GM23338 (cell line): ENCODE results near the gene IWS1. TPM values are rescaled to one million over a fixed set of nuclear protein-coding genes. Genes with fewer than 3 reads are reported as not detected.
A peak's percentile ranks its signal among the peaks of the same experiment; 100 is the strongest.

Source experiments
- ATAC-seq: fragments of 200-7000 bp; cut with Tn5 transposase; 3 replicates; pipeline ENCODE4 v1.9.1; 2020
- DNase-seq: peaks from one replicate; pipeline ENCODE4 v3.0.0-alpha.2; 2015; ENCODE audit warnings: low spot score
- H2AFZ ChIP-seq: fragments of 200-600 bp; sonication (generic); 2 replicates; pipeline ENCODE4 v1.8.0; 2016; ENCODE audit warnings: antibody characterized with exemption, mild to moderate bottlenecking, moderate library complexity
- H3F3A ChIP-seq: fragments of 200-600 bp; sonication (generic); replicated peaks from 2 replicates; pipeline ENCODE4 v1.8.0; 2017; ENCODE audit warnings: antibody characterized with exemption, mixed run types, low read depth
- H3K27ac ChIP-seq: fragments of 200-600 bp; sonication (generic); 2 replicates; pipeline ENCODE4 v1.6.1; 2016; ENCODE audit warnings: low read depth
- H3K27me3 ChIP-seq: fragments of 200-600 bp; sonication (generic); 2 replicates; pipeline ENCODE4 v1.8.0; 2016; ENCODE audit warnings: mild to moderate bottlenecking, mixed run types, moderate library complexity; ENCODE audit not compliant: insufficient read depth
- H3K36me3 ChIP-seq: fragments of 200-600 bp; sonication (generic); 2 replicates; pipeline ENCODE4 v1.8.0; 2016; ENCODE audit warnings: mild to moderate bottlenecking; ENCODE audit not compliant: insufficient read depth
- H3K4me1 ChIP-seq: fragments of 200-600 bp; sonication (generic); 2 replicates; pipeline ENCODE4 v1.8.0; 2016; ENCODE audit warnings: mild to moderate bottlenecking, moderate library complexity; ENCODE audit not compliant: insufficient read depth
- H3K4me2 ChIP-seq: fragments of 200-600 bp; sonication (generic); 2 replicates; pipeline ENCODE4 v1.7.1; 2017; ENCODE audit warnings: mixed run types
- H3K4me3 ChIP-seq: fragments of 200-600 bp; sonication (generic); 2 replicates; pipeline ENCODE4 v1.6.1; 2016; ENCODE audit warnings: mixed run types
- H3K79me2 ChIP-seq: fragments of 200-600 bp; sonication (generic); replicated peaks from 2 replicates; pipeline ENCODE4 v1.8.0; 2017; ENCODE audit warnings: mild to moderate bottlenecking; ENCODE audit not compliant: insufficient read depth
- H3K9me2 ChIP-seq: fragments of 200-600 bp; sonication (generic); 2 replicates; pipeline ENCODE4 v1.8.0; 2017; ENCODE audit not compliant: insufficient read depth
- H4K20me1 ChIP-seq: fragments of 200-600 bp; sonication (generic); replicated peaks from 2 replicates; pipeline ENCODE4 v1.8.0; 2017; ENCODE audit warnings: mild to moderate bottlenecking; ENCODE audit not compliant: insufficient read depth
- H3K27ac Mint-ChIP-seq: 2 replicates; pipeline ENCODE4 v1.8.0; 2020; ENCODE audit warnings: inconsistent platforms, mild to moderate bottlenecking, moderate library complexity, mixed read lengths
- H3K27me3 Mint-ChIP-seq: 3 replicates; pipeline ENCODE4 v1.8.0; 2022; ENCODE audit warnings: low read depth, mild to moderate bottlenecking, moderate library complexity, mixed read lengths, inconsistent platforms; ENCODE audit not compliant: insufficient read depth, poor library complexity
- H3K36me3 Mint-ChIP-seq: 3 replicates; pipeline ENCODE4 v1.8.0; 2021; ENCODE audit warnings: low read depth, mild to moderate bottlenecking, inconsistent platforms, moderate library complexity, mixed read lengths
- H3K4me1 Mint-ChIP-seq: 3 replicates; pipeline ENCODE4 v1.8.0; 2020; ENCODE audit warnings: mild to moderate bottlenecking, inconsistent platforms, mixed read lengths
- H3K4me3 Mint-ChIP-seq: 3 replicates; pipeline ENCODE4 v1.8.0; 2021; ENCODE audit warnings: moderate library complexity, mild to moderate bottlenecking, inconsistent platforms, mixed read lengths
- H3K9me3 Mint-ChIP-seq: 3 replicates; pipeline ENCODE4 v1.8.0; 2020; ENCODE audit warnings: moderate library complexity, mild to moderate bottlenecking, inconsistent platforms, mixed read lengths
- CREB1 ChIP-seq: fragments of 250-450 bp; sonication (Bioruptor Pico); IDR thresholded peaks from 2 replicates; pipeline ENCODE4 v1.5.0; 2020; ENCODE audit warnings: low read depth, mild to moderate bottlenecking, moderate library complexity
- EZH2 ChIP-seq: fragments of 200-600 bp; sonication (generic); IDR thresholded peaks from one replicate; pipeline ENCODE4 v1.8.0; 2017; ENCODE audit warnings: antibody characterized with exemption, mild to moderate bottlenecking, low read depth; ENCODE audit not compliant: unreplicated experiment
- NANOG ChIP-seq: IDR thresholded peaks from 2 replicates; pipeline ENCODE4 v1.6.1; 2016; ENCODE audit warnings: antibody characterized with exemption, borderline replicate concordance
- POLR2AphosphoS5 ChIP-seq: IDR thresholded peaks from 2 replicates; pipeline ENCODE4 v1.6.1; 2016; ENCODE audit warnings: antibody characterized with exemption, low read depth
- ZNF114 ChIP-seq: fragments of 250-450 bp; sonication (Bioruptor Pico); IDR thresholded peaks from 2 replicates; pipeline ENCODE4 v1.5.0; 2020; ENCODE audit warnings: mild to moderate bottlenecking, moderate library complexity
- polyA plus RNA-seq: library from polyadenylated mRNA; unstranded; fragments of >200 nt; fragmentation: Nextera tagmentation; extraction: Ambion mirVana; gene quantifications from 2 replicates; pipeline ENCODE4 v1.2.1, GENCODE V29; 2016
- total RNA-seq: library from RNA; depleted of rRNA; stranded (reverse); fragments of >200 nt; shearing (Covaris generic); gene quantifications from 2 replicates; pipeline ENCODE4 v1.2.3, GENCODE V29; 2014
- TF ChIP-seq, protein P1 (sequence below): IDR thresholded peaks from 2 replicates; pipeline ENCODE4 v1.6.1; 2016; ENCODE audit warnings: antibody characterized with exemption
- TF ChIP-seq, protein P2 (sequence below): fragments of 250-450 bp; sonication (Bioruptor Pico); IDR thresholded peaks from 2 replicates; pipeline ENCODE4 v1.5.0; 2020; ENCODE audit warnings: mild to moderate bottlenecking, moderate library complexity
- TF ChIP-seq, protein P3 (sequence below): IDR thresholded peaks from one replicate; pipeline ENCODE4 v1.6.1; 2018; ENCODE audit warnings: antibody characterized with exemption; ENCODE audit not compliant: unreplicated experiment
- TF ChIP-seq, protein P4 (sequence below), 2 experiments: fragments of 200-600 bp in 1 of 2; sonication (generic) in 1 of 2; conservative IDR thresholded peaks; 2 replicates each; pipeline versions ENCODE4 v1.5.1 to v1.6.1; 2016 to 2017; ENCODE audit warnings: antibody characterized with exemption in 2 of 2, low read depth in 2 of 2, mild to moderate bottlenecking in 2 of 2, moderate library complexity in 1 of 2

The IWS1 gene
- total and polyA plus RNA-seq, 2 experiments from 2014 or later, result 82.8 to 97.2 TPM

DNA sequence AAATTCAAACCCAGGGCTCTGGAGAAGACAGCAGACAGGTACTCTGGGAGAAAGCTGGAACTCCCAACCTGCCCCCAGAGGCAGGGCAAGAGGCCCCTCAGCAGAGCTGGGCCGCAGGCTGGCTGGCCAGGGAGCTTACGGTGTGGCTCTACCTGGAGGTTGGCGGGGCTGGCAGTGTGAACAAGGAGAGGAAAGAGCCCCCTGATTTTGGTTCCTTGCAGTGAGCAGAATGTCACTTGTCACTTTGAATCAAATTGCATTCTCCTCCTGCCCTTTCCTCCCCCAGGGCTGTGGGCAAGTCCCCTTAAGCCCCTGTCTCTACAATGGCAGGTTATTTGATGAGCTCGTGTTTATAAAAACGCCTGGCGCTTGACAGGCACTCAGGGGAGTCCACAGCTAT, 41.8 kb upstream of the IWS1 start:
- H3K4me1 Mint-ChIP-seq, result peaks cover 10% of the 10 kb centered on the region
- no peak for TF ChIP-seq NANOG

DNA sequence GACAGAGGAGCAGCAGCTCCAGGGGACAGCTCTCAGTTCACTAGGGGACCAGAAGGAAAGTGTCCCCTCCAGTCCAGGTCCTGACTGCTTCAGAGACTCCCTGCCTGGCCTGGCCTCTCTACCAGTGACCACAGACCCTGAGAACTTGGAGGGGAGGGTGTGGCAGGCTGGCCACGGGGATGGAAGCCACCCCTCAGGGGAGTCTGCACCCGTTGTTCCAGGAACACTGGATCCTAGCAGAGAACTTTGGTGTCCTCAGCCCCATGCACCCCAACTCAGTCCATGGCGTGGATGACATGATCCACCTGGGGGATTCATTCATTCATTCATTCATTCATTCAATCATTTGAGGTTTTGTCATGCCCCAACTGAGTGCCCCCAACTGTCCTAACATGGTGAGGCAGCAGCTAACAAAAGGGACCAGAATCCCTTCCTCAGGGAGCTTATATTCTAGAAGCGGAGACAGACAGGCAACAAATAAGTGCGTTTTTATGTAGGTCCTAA, 41.1 kb upstream of the IWS1 start:
- Histone ChIP-seq H2AFZ (no peak overlapping the region), H3K27ac (no peak overlapping the region), H3K4me1 (no peaks in the 10 kb centered on the region; the same call in 1 of the 2 replicates), H3K36me3 (no peaks in the 10 kb centered on the region), H3K9me2 (no peaks in the 10 kb centered on the region), H3K27me3 (no peaks in the 10 kb centered on the region), H3F3A (no peaks in the 10 kb centered on the region), H3K4me3 (no peak overlapping the region), H3K79me2 (no peaks in the 10 kb centered on the region), H3K4me2 (no peak overlapping the region), H4K20me1 (no peaks in the 10 kb centered on the region)
- Mint-ChIP-seq H3K36me3 (no peaks in the 10 kb centered on the region), H3K9me3 (no peaks in the 10 kb centered on the region; the same call in 2 of the 3 replicates), H3K27me3 (peaks cover 8% of the 10 kb centered on the region), H3K4me1 (peaks cover 10% of the 10 kb centered on the region), H3K4me3 (no peak overlapping the region), H3K27ac (no peak overlapping the region)
- ATAC-seq, result no peak
- DNase-seq, result no peak
- TF ChIP-seq POLR2AphosphoS5 (no peak), NANOG (no peak), EZH2 (no peak), CREB1 (CRISPR knock-in tag) (no peak), ZNF114 (no peak)
- TF ChIP-seq, protein P1, sequence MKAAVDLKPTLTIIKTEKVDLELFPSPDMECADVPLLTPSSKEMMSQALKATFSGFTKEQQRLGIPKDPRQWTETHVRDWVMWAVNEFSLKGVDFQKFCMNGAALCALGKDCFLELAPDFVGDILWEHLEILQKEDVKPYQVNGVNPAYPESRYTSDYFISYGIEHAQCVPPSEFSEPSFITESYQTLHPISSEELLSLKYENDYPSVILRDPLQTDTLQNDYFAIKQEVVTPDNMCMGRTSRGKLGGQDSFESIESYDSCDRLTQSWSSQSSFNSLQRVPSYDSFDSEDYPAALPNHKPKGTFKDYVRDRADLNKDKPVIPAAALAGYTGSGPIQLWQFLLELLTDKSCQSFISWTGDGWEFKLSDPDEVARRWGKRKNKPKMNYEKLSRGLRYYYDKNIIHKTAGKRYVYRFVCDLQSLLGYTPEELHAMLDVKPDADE, result no peak
- TF ChIP-seq, protein P2, sequence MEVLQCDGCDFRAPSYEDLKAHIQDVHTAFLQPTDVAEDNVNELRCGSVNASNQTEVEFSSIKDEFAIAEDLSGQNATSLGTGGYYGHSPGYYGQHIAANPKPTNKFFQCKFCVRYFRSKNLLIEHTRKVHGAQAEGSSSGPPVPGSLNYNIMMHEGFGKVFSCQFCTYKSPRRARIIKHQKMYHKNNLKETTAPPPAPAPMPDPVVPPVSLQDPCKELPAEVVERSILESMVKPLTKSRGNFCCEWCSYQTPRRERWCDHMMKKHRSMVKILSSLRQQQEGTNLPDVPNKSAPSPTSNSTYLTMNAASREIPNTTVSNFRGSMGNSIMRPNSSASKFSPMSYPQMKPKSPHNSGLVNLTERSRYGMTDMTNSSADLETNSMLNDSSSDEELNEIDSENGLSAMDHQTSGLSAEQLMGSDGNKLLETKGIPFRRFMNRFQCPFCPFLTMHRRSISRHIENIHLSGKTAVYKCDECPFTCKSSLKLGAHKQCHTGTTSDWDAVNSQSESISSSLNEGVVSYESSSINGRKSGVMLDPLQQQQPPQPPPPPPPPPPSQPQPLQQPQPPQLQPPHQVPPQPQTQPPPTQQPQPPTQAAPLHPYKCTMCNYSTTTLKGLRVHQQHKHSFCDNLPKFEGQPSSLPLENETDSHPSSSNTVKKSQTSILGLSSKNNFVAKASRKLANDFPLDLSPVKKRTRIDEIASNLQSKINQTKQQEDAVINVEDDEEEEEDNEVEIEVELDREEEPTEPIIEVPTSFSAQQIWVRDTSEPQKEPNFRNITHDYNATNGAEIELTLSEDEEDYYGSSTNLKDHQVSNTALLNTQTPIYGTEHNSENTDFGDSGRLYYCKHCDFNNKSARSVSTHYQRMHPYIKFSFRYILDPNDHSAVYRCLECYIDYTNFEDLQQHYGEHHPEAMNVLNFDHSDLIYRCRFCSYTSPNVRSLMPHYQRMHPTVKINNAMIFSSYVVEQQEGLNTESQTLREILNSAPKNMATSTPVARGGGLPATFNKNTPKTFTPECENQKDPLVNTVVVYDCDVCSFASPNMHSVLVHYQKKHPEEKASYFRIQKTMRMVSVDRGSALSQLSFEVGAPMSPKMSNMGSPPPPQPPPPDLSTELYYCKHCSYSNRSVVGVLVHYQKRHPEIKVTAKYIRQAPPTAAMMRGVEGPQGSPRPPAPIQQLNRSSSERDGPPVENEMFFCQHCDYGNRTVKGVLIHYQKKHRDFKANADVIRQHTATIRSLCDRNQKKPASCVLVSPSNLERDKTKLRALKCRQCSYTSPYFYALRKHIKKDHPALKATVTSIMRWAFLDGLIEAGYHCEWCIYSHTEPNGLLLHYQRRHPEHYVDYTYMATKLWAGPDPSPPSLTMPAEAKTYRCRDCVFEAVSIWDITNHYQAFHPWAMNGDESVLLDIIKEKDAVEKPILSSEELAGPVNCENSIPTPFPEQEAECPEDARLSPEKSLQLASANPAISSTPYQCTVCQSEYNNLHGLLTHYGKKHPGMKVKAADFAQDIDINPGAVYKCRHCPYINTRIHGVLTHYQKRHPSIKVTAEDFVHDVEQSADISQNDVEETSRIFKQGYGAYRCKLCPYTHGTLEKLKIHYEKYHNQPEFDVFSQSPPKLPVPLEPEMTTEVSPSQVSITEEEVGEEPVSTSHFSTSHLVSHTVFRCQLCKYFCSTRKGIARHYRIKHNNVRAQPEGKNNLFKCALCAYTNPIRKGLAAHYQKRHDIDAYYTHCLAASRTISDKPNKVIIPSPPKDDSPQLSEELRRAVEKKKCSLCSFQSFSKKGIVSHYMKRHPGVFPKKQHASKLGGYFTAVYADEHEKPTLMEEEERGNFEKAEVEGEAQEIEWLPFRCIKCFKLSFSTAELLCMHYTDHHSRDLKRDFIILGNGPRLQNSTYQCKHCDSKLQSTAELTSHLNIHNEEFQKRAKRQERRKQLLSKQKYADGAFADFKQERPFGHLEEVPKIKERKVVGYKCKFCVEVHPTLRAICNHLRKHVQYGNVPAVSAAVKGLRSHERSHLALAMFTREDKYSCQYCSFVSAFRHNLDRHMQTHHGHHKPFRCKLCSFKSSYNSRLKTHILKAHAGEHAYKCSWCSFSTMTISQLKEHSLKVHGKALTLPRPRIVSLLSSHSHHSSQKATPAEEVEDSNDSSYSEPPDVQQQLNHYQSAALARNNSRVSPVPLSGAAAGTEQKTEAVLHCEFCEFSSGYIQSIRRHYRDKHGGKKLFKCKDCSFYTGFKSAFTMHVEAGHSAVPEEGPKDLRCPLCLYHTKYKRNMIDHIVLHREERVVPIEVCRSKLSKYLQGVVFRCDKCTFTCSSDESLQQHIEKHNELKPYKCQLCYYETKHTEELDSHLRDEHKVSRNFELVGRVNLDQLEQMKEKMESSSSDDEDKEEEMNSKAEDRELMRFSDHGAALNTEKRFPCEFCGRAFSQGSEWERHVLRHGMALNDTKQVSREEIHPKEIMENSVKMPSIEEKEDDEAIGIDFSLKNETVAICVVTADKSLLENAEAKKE (CRISPR knock-in tag), result no peak
- TF ChIP-seq, protein P3, sequence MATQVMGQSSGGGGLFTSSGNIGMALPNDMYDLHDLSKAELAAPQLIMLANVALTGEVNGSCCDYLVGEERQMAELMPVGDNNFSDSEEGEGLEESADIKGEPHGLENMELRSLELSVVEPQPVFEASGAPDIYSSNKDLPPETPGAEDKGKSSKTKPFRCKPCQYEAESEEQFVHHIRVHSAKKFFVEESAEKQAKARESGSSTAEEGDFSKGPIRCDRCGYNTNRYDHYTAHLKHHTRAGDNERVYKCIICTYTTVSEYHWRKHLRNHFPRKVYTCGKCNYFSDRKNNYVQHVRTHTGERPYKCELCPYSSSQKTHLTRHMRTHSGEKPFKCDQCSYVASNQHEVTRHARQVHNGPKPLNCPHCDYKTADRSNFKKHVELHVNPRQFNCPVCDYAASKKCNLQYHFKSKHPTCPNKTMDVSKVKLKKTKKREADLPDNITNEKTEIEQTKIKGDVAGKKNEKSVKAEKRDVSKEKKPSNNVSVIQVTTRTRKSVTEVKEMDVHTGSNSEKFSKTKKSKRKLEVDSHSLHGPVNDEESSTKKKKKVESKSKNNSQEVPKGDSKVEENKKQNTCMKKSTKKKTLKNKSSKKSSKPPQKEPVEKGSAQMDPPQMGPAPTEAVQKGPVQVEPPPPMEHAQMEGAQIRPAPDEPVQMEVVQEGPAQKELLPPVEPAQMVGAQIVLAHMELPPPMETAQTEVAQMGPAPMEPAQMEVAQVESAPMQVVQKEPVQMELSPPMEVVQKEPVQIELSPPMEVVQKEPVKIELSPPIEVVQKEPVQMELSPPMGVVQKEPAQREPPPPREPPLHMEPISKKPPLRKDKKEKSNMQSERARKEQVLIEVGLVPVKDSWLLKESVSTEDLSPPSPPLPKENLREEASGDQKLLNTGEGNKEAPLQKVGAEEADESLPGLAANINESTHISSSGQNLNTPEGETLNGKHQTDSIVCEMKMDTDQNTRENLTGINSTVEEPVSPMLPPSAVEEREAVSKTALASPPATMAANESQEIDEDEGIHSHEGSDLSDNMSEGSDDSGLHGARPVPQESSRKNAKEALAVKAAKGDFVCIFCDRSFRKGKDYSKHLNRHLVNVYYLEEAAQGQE, result no peak
- TF ChIP-seq, protein P4, sequence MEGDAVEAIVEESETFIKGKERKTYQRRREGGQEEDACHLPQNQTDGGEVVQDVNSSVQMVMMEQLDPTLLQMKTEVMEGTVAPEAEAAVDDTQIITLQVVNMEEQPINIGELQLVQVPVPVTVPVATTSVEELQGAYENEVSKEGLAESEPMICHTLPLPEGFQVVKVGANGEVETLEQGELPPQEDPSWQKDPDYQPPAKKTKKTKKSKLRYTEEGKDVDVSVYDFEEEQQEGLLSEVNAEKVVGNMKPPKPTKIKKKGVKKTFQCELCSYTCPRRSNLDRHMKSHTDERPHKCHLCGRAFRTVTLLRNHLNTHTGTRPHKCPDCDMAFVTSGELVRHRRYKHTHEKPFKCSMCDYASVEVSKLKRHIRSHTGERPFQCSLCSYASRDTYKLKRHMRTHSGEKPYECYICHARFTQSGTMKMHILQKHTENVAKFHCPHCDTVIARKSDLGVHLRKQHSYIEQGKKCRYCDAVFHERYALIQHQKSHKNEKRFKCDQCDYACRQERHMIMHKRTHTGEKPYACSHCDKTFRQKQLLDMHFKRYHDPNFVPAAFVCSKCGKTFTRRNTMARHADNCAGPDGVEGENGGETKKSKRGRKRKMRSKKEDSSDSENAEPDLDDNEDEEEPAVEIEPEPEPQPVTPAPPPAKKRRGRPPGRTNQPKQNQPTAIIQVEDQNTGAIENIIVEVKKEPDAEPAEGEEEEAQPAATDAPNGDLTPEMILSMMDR (conservative IDR thresholded peaks at IDR 0.05; ENCODE audit: low read depth in 2 of 2), result no peak

More for the DNA sequence above, 41.8 kb upstream of the IWS1 start:
- Histone ChIP-seq H3K79me2 (no peaks in the 10 kb centered on the region), H3F3A (no peaks in the 10 kb centered on the region), H3K4me1 (no peaks in the 10 kb centered on the region; the same call in 1 of the 2 replicates), H3K4me3 (no peak overlapping the region), H3K36me3 (no peaks in the 10 kb centered on the region), H3K27me3 (no peaks in the 10 kb centered on the region), H3K4me2 (no peak overlapping the region), H2AFZ (no peak overlapping the region), H3K9me2 (no peaks in the 10 kb centered on the region), H4K20me1 (no peaks in the 10 kb centered on the region), H3K27ac (no peak overlapping the region)
- DNase-seq (no peak), ATAC-seq (peak; percentile 21; the same call in 1 of the 3 replicates)
- Mint-ChIP-seq H3K36me3 (no peaks in the 10 kb centered on the region), H3K9me3 (no peaks in the 10 kb centered on the region), H3K27me3 (peaks cover 8% of the 10 kb centered on the region), H3K27ac (no peak overlapping the region), H3K4me3 (no peak overlapping the region)
